Omental fat pad (tissue), 4 donors: ENCODE data around the gene EFEMP2. TPM values are rescaled to one million over a fixed set of nuclear protein-coding genes. Genes with fewer than 3 reads are reported as not detected.

Experiments
- ATAC-seq: fragments of 150-250 bp; one replicate; pipeline ENCODE4 v1.9.1; 2016; ENCODE audit warnings: mild to moderate bottlenecking, moderate library complexity; ENCODE audit not compliant: low FRiP score
- DNase-seq: peaks from one replicate; pipeline ENCODE4 v3.0.0-alpha.2; 2019; ENCODE audit warnings: low spot score
- CTCF ChIP-seq, 3 donors: fragments of 450-650 bp; IDR thresholded peaks; one replicate each; pipeline ENCODE4 v1.5.1; 2016 to 2017; ENCODE audit warnings: antibody characterized with exemption in 3 of 3, mild to moderate bottlenecking in 3 of 3, moderate library complexity in 2 of 3
- total RNA-seq, 4 donors: library from RNA; depleted of rRNA; stranded (reverse); fragments of >200 nt; gene quantifications; one replicate each; pipeline ENCODE4 v1.1.0, GENCODE V29; 2016

EFEMP2 gene
- total RNA-seq, 4 donors from 2014 or later: 39.4 to 81.8 (median 66.1) TPM

GRCh38 chr11:65862941-65863888 is 9.4 kb downstream of the EFEMP2 start:
- TF ChIP-seq CTCF (IDR thresholded peaks at IDR 0.05): no peak
- ATAC-seq (no peak), DNase-seq (no peak)

- ATAC-seq (no peak), DNase-seq (no peak)
- no peak for TF ChIP-seq CTCF (IDR thresholded peaks at IDR 0.05)
Observed at GRCh38 chr11:65862191-65862735, 10.3 kb downstream of the EFEMP2 start.

GRCh38 chr11:65861533-65862183 is 10.9 kb downstream of the EFEMP2 start:
- DNase-seq (no peak), ATAC-seq (no peak)
- no peak for TF ChIP-seq CTCF (IDR thresholded peaks at IDR 0.05)

GRCh38 chr11:65861165-65861505 is 11.5 kb downstream of the EFEMP2 start:
- no peak for TF ChIP-seq CTCF (IDR thresholded peaks at IDR 0.05)
- no peak for ATAC-seq
- DNase-seq: no peak

GRCh38 chr11:65860278-65861164 is 12.1 kb downstream of the EFEMP2 start, which contains the start of gene MUS81:
MUS81 (plus strand) TSS chr11:65860433; CDS start chr11:65860754, 321 bp downstream.
- DNase-seq (peak; percentile 98), ATAC-seq (peak; percentile 57)
- TF ChIP-seq CTCF (IDR thresholded peaks at IDR 0.05): peak in 1 of 3 donors; percentile 82

GRCh38 chr11:65859812-65860277 is 12.8 kb downstream of the EFEMP2 start:
- no peak for TF ChIP-seq CTCF (IDR thresholded peaks at IDR 0.05)
- ATAC-seq: no peak
- no peak for DNase-seq
